Measurements from ENCODE around the gene SERPINI1.

Gene SERPINI1

DNA sequence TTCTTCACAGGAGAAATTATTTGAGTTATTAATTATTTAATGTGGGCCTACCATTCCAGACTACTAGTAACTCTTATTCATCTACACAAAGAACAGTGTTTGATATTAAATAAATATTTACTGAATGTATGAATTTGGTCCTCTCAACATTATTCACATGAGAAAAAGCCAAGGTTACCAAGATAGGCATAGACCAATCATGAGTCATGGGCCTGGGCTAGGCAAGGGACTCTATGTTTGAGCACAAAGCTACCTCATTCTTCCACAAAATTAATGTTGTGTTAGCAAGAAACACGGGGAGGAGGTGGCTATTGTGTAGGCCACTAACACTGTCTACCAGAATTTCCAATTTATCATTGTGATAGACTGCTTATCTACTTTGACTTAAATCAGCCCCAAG lies 115.7 kb downstream of the SERPINI1 start:
- TF ChIP-seq, protein P1, sequence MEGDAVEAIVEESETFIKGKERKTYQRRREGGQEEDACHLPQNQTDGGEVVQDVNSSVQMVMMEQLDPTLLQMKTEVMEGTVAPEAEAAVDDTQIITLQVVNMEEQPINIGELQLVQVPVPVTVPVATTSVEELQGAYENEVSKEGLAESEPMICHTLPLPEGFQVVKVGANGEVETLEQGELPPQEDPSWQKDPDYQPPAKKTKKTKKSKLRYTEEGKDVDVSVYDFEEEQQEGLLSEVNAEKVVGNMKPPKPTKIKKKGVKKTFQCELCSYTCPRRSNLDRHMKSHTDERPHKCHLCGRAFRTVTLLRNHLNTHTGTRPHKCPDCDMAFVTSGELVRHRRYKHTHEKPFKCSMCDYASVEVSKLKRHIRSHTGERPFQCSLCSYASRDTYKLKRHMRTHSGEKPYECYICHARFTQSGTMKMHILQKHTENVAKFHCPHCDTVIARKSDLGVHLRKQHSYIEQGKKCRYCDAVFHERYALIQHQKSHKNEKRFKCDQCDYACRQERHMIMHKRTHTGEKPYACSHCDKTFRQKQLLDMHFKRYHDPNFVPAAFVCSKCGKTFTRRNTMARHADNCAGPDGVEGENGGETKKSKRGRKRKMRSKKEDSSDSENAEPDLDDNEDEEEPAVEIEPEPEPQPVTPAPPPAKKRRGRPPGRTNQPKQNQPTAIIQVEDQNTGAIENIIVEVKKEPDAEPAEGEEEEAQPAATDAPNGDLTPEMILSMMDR (IDR thresholded peaks at IDR 0.05; ENCODE audit: insufficient read depth, low read depth, low read length, missing control alignments): no peak

DNA sequence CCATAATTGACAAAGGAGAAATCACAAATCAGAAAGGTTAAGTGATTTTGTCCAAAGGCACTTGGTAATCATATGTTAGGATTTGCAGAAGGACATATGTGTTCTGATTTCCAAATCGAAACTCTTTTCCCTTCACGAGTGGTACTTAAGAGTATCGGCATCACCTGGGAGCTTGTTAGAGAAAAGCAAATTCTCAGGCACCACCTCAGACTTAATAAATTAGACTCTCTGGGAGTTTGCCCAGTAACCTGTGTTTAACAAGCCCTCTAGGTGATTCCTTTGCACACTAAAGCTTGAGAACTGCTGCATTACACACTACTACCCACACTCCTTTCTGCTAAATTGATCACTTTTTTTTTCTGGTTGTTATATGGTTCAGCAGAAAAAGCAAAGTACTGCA lies 116.2 kb downstream of the SERPINI1 start:
- TF ChIP-seq, protein P1 (IDR thresholded peaks at IDR 0.05; ENCODE audit: insufficient read depth, low read depth, low read length, missing control alignments): no peak
- no peak for DNase-seq (ENCODE audit: low read depth)
- H3K4me3 ChIP-seq (ENCODE audit: low read depth, low read length): no peak overlapping the region

More for the DNA sequence above, 115.7 kb downstream of the SERPINI1 start:
- no peak overlapping the region for H3K4me3 ChIP-seq (ENCODE audit: low read depth, low read length)
- no peak for DNase-seq (ENCODE audit: low read depth)

DNA sequence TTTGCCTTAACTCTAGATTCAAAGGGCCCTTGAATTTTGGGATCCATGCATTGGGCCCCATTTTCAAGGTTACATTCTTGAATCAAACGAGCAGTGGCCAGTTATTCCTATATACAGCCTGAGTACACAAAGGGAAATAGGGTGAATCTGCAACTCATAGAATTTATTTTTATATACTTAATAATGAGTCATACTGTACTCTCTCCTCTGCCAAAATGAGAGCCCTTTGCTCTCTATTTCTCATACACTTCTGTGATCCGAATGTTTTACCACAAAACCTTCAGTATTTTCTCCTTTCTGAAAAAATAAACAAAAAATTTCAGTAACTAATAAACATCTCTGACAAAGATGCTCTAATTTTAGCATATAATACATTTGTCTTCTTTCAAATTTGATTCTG lies 116.7 kb downstream of the SERPINI1 start:
- H3K4me3 ChIP-seq (ENCODE audit: low read depth, low read length): no peak overlapping the region
- no peak for DNase-seq (ENCODE audit: low read depth)
- TF ChIP-seq, protein P1 (IDR thresholded peaks at IDR 0.05; ENCODE audit: insufficient read depth, low read depth, low read length, missing control alignments): no peak

DNA sequence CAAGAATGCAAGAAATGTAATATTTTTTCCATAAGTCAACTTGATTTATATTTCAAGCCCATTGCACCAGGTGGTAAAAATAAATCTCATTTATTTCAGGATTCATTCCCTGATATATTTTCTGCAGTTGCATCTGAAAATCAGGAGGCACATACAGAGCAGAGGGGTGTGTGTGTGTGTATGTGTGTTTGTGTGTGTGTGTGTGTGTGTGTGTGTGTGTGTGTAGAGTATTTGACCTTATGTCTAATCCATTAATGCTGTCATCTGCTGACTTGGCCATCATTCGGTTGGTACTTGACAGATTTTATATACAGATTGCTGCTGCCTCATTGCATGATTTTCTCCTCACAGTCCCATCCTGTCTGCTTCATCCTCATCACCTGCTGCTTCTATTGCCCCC lies 118.5 kb downstream of the SERPINI1 start:
- TF ChIP-seq, protein P1 (IDR thresholded peaks at IDR 0.05; ENCODE audit: insufficient read depth, low read depth, low read length, missing control alignments): no peak

DNA sequence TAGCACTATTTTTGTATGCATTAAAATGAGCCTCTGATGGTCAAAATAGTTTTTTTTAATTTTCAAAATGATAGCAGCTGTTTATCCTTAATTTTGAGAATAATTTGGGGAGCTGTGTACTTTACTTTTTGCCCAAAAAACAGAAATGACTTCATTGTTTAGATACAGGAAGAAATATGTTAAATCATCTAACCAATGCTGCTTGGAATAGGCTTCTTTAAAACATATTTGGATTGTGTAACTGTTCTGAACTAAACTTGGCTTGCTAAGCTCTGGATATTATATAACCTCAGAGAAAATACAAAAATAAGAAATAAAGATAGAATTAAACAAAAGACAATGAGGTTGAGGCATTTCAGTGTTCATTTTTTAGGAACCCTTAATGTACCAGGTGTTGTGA lies 119.3 kb downstream of the SERPINI1 start:
- TF ChIP-seq, protein P1 (IDR thresholded peaks at IDR 0.05; ENCODE audit: insufficient read depth, low read depth, low read length, missing control alignments): no peak

More for the DNA sequence above, 118.5 kb downstream of the SERPINI1 start:
- H3K4me3 ChIP-seq (ENCODE audit: low read depth, low read length): no peak overlapping the region
- no peak for DNase-seq (ENCODE audit: low read depth)

DNA sequence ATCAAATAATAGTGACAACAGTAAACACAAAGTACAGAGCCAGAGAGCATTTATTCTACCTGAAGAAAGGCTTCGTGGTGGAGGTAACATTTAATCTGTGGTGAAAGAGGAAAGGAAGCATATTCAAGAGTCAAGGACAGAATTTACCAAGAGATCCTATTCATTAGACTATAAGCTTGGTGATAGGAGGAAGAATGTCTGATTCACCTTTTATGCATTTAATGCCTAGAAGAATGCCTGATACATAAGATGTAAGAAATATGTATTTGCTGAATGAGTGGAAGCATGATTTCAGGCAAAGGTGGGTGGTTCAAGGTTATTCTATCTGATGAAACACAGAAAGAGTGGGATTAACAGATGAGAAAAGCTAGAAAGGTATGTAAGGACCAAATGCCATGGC lies 119.8 kb downstream of the SERPINI1 start:
- no peak overlapping the region for H3K4me3 ChIP-seq (ENCODE audit: low read depth, low read length)
- TF ChIP-seq, protein P1 (IDR thresholded peaks at IDR 0.05; ENCODE audit: insufficient read depth, low read depth, low read length, missing control alignments): no peak

More for the DNA sequence above, 119.3 kb downstream of the SERPINI1 start:
- DNase-seq (ENCODE audit: low read depth): no peak
- no peak overlapping the region for H3K4me3 ChIP-seq (ENCODE audit: low read depth, low read length)

DNA sequence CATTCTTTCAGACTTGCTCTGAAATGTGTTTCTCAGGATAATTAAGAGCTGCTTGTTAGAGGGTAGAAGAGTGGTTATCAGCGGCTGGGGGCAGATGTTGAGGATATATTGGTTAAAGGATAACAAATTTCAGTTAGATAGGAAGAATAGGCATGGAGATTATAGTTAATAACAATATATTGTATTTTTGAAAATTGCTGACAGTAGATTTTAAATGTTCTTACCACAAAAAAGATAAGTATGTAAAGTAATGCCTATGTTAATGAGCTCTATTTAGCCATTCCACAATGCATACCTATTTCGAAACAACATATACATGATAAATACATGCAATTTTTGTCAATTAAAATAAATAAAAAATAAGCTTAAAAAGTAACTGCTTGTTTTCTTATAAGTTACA lies 123.3 kb downstream of the SERPINI1 start:
- no peak overlapping the region for H3K4me3 ChIP-seq (ENCODE audit: low read depth, low read length)
- TF ChIP-seq, protein P1 (IDR thresholded peaks at IDR 0.05; ENCODE audit: insufficient read depth, low read depth, low read length, missing control alignments): no peak
- no peak for DNase-seq (ENCODE audit: low read depth)

More for the DNA sequence above, 119.8 kb downstream of the SERPINI1 start:
- DNase-seq (ENCODE audit: low read depth): no peak

Measured in GM12865 (cell line).